Coronary artery (tissue), 2 donors: ENCODE results near the gene RAB18.
A peak's percentile ranks its signal among the peaks of the same experiment; 100 is the strongest.
"Not testable (repeated sequence)": the region's sequence is repeated elsewhere in the genome, so short reads cannot be mapped to it uniquely, and the experiment has no call there.

Experiments used
- DNase-seq: peaks from one replicate; pipeline ENCODE4 v3.0.0-alpha.2; 2017; ENCODE audit warnings: low spot score
- H3K27ac ChIP-seq, 2 donors: fragments of 200-600 bp; sonication (generic); one replicate each; pipeline ENCODE4 v1.5.1; 2016 to 2019
- H3K4me3 ChIP-seq: fragments of 200-600 bp; sonication (generic); 2 replicates; pipeline ENCODE4 v1.5.1; 2016; ENCODE audit warnings: mild to moderate bottlenecking, moderate library complexity
- CTCF ChIP-seq: fragments of 200-600 bp; sonication (generic); IDR thresholded peaks from one replicate; pipeline ENCODE4 v1.5.1; 2019; ENCODE audit warnings: antibody characterized with exemption

RAB18 gene

GRCh38 chr10:27504007-27504807 lies at the start of gene RAB18:
Gene RAB18, plus strand, starts transcription at chr10:27504304. Its CDS starts 66 bp downstream, at chr10:27504370.
- peak; percentile 99 for DNase-seq
- Histone ChIP-seq H3K4me3 (peak within 1 kb of the TSS; percentile 88), H3K27ac (peak within 1 kb of the TSS; percentile 85 to 95)
- TF ChIP-seq CTCF, result no peak

DNA sequence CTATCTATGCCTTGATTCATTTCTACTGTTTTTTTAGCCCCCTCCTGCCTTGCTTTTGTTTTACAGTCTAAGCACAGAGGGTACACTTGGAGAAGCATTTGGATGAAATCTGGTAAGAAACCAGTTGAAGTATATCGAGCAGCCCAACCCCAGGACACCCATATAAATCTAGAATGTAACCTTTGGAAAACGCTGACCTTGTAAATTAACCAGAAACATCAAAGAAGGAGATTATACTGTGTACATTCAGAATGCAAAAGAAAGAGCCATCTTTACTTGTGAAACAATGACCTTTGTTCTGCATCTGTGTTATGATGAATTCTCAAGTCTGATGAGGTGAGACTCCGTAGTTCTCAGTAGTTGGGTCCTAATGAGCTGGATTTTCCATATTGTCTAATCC lies 49.3 kb upstream of the RAB18 start:
- no peak overlapping the region for H3K27ac ChIP-seq
- H3K4me3 ChIP-seq, result no peak overlapping the region
- DNase-seq, result no peak
- no peak for TF ChIP-seq CTCF

DNA sequence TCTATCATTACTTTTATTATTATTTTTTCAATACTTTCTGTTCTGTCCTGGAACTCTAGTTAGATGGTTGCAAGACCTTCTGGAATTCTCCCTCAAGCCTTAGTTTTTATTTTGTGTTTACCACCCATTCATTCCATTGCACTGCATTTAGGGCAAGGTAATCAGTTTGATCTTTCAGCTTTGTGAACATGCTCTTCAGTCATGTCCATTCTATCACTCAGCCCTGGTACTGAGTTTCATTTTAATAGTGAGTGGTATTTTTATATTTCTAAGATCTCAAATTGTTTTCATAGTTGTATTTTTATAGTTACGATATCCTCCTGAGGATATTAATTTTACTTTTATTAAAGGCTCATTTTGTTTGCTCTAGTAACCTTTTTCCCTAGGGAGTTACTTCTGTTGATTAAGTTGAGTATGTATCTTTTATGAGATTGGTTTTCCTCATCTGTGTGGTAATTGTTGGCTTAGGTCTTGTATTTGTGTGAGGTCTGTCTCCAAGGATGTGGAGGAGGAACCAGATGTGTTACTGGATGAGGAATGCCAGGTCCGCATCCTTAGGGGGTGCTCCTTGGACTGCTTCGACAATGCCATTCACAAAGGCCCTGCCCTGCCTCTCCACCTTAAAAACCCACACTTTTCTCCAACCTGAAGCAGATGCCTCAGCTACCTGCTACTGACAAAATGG lies 46.7 kb upstream of the RAB18 start:
- Histone ChIP-seq H3K27ac (no peak overlapping the region), H3K4me3 (no peak overlapping the region)
- TF ChIP-seq CTCF, result no peak
- no peak for DNase-seq

DNA sequence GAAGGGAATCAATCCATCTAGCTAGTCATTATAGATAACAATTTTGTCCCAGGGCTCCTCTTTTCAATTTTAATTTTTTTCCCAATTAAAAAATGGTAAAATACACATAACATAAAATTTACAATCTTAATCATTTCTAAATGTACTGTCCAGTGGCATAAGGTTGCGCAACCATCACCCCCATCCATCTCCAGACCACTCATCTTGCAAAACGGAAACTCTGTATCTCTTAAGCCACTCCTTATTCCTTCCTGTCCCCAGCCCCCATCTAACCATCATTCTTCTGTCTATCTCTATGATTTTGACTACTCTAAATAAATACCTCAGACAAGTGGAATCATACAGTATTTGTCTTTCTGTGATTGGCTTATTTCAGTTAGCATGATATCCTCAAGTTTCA lies 46.1 kb upstream of the RAB18 start:
- DNase-seq, result no peak
- TF ChIP-seq CTCF, result no peak
- Histone ChIP-seq H3K27ac (no peak overlapping the region), H3K4me3 (no peak overlapping the region)

DNA sequence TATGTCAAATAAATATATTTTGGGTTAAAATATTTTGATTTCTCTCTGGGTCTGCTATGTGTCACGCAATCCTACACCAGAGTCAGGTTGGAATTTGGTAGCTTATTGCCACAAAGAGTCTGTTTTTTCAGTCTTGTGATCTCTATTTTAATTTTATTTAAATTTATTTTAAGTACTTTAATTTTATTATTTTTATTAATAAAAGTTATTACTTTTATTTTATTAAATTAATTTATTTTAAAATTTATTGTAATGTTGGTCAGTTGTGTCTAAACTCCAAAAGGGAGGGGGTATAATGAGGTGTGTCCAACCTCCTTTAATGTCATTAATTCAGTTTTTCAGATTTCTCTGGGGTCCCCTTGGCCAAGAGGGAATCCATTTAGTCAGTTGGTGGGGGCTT lies 42.8 kb upstream of the RAB18 start:
- no peak for TF ChIP-seq CTCF
- no peak for DNase-seq
- no peak overlapping the region for H3K4me3 ChIP-seq
- no peak overlapping the region for H3K27ac ChIP-seq

- TF ChIP-seq CTCF, result no peak
- no peak overlapping the region for H3K27ac ChIP-seq
- no peak overlapping the region for H3K4me3 ChIP-seq
- no peak for DNase-seq
Observed at GRCh38 chr10:27463961-27464360, 40.1 kb upstream of the RAB18 start.

DNA sequence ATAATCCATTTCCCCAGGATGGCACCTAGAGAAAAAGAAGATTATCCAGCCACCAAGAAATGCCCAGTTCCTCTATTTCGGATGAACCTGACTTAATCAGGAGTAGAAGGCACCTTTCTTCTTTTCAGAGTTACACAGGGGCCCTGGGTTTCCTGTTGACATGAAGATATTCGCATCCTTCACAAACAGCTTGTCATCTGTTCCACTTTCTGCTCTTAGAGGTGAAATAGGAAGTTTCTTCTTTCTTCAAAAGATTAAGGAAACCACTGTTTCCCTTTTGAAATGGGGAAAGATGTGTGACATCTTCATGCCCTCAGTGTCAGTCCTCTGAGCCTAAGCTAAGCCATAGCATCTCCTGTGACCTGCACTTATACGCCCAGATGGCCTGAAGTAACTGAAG lies 39.1 kb upstream of the RAB18 start:
- H3K27ac ChIP-seq, result no peak overlapping the region

GRCh38 chr10:27465596-27465995 lies 38.5 kb upstream of the RAB18 start:
- not testable (repeated sequence) for H3K4me3 ChIP-seq, DNase-seq

More for the DNA sequence above, 39.1 kb upstream of the RAB18 start:
- no peak for DNase-seq
- no peak for TF ChIP-seq CTCF
- H3K4me3 ChIP-seq, result no peak overlapping the region

More at GRCh38 chr10:27465596-27465995, 38.5 kb upstream of the RAB18 start:
- H3K27ac ChIP-seq, result not testable (repeated sequence)
